BLaER1 (cell line): Measurements from ENCODE around the gene ABCA10.
"Not testable (repeated sequence)": the region's sequence is repeated elsewhere in the genome, so short reads cannot be mapped to it uniquely, and the experiment has no call there.

ENCODE experiments used
- H3K27ac ChIP-seq: shearing (Covaris generic); formaldehyde crosslinking; 2 replicates; pipeline ENCODE4 v1.8.1; 2022
- H3K27me3 ChIP-seq: shearing (Covaris generic); formaldehyde crosslinking; 2 replicates; pipeline ENCODE4 v1.8.1; 2022
- H3K36me3 ChIP-seq: shearing (Covaris generic); formaldehyde crosslinking; 2 replicates; pipeline ENCODE4 v1.8.1; 2022
- H3K4me1 ChIP-seq: shearing (Covaris generic); formaldehyde crosslinking; 2 replicates; pipeline ENCODE4 v1.8.1; 2022
- H3K4me2 ChIP-seq: shearing (Covaris generic); formaldehyde crosslinking; 2 replicates; pipeline ENCODE4 v1.8.1; 2022
- H3K4me3 ChIP-seq: shearing (Covaris generic); formaldehyde crosslinking; 2 replicates; pipeline ENCODE4 v1.8.1; 2022
- H3K9ac ChIP-seq: shearing (Covaris generic); formaldehyde crosslinking; 2 replicates; pipeline ENCODE4 v1.8.1; 2022
- H3K9me3 ChIP-seq: shearing (Covaris generic); formaldehyde crosslinking; 2 replicates; pipeline ENCODE4 v1.8.1; 2022
- H4K20me1 ChIP-seq: shearing (Covaris generic); formaldehyde crosslinking; 2 replicates; pipeline ENCODE4 v1.8.1; 2022
- Cebpa-rat ChIP-seq: shearing (Covaris generic); IDR thresholded peaks from 2 replicates; pipeline ENCODE4 v1.8.1; 2022

The ABCA10 gene

GRCh38 chr17:69192754-69193153 is 35.9 kb downstream of the ABCA10 start:
- Histone ChIP-seq H4K20me1 (no peaks in the 10 kb centered on the region), H3K27me3 (no peaks in the 10 kb centered on the region), H3K4me3 (no peak overlapping the region), H3K4me2 (no peak overlapping the region), H3K9ac (no peak overlapping the region), H3K9me3 (peaks cover 10% of the 10 kb centered on the region), H3K27ac (no peak overlapping the region), H3K4me1 (no peaks in the 10 kb centered on the region), H3K36me3 (no peaks in the 10 kb centered on the region)
- no peak for TF ChIP-seq Cebpa-rat

GRCh38 chr17:69188796-69189195 is 39.8 kb downstream of the ABCA10 start:
- Histone ChIP-seq H3K9me3 (no peaks in the 10 kb centered on the region), H3K9ac (no peak overlapping the region), H3K4me3 (no peak overlapping the region), H3K27ac (no peak overlapping the region), H3K4me1 (peaks cover 4% of the 10 kb centered on the region), H3K4me2 (no peak overlapping the region), H4K20me1 (no peaks in the 10 kb centered on the region), H3K27me3 (no peaks in the 10 kb centered on the region), H3K36me3 (no peaks in the 10 kb centered on the region)
- TF ChIP-seq Cebpa-rat, result no peak

- Histone ChIP-seq H3K4me3 (no peak overlapping the region), H3K27me3 (no peaks in the 10 kb centered on the region), H3K4me1 (peaks cover 11% of the 10 kb centered on the region), H3K36me3 (no peaks in the 10 kb centered on the region), H4K20me1 (no peaks in the 10 kb centered on the region), H3K4me2 (no peak overlapping the region), H3K9me3 (no peaks in the 10 kb centered on the region), H3K27ac (no peak overlapping the region), H3K9ac (no peak overlapping the region)
- TF ChIP-seq Cebpa-rat, result no peak
Observed at GRCh38 chr17:69188064-69188463, 40.6 kb downstream of the ABCA10 start.

DNA sequence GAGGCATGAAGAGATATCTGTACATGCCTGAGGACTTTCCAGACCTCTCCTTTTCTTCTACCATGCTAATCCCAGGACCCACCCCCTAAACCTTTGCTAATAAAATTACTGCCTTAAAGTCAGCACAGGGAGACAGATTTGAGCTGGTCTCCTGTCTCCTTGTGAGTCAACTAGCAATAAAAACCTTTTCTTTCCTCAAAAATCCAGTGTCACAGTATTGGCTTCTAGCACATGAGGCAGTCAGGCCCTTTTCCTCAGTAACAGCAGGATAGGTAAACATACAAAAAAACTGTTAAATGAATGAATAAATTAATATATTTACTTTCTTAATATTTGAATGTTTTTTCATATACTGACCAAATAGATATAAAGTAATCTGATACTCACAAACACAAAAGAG is 41.3 kb downstream of the ABCA10 start:
- Histone ChIP-seq H3K9me3 (no peaks in the 10 kb centered on the region), H4K20me1 (no peaks in the 10 kb centered on the region), H3K27ac (no peak overlapping the region), H3K27me3 (no peaks in the 10 kb centered on the region), H3K4me2 (no peak overlapping the region), H3K9ac (no peak overlapping the region), H3K4me1 (peaks cover 11% of the 10 kb centered on the region), H3K4me3 (no peak overlapping the region), H3K36me3 (no peaks in the 10 kb centered on the region)
- TF ChIP-seq Cebpa-rat, result no peak

DNA sequence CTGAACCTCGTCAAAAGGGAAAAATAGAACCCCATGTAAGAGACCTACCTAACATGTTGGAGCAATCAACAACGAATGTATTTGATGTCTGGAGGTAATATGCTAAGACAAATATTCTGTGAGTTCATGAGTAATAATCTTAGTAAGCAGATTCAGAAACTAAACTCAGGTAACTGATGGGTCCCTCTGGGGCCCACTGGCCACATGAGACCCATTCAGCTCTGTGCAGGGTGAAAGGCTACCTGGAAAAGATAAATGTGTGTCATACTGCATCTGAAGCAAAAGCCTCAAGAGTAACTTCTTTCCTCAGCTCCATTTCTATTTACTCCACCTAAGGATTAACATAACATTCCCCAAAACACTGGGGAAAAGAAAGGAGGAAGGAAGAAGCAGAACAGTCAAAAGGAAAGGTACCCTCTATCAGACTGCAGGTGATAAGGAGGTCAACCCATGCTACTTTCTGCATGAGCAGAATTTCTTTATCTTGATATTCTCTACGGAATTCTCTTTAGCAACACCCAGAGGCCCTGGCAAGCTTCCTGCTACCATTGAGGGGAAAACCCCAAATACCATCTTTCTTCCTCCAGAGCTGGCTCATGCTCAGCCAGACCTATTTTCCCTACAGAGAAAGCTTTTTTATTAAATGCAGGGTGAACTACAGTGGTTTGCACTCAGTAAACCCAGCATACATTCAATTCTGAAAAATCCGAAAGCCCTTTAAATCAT is 49.2 kb downstream of the ABCA10 start:
- H3K9ac ChIP-seq, result no peak overlapping the region
- H3K4me3 ChIP-seq, result no peak overlapping the region
- H4K20me1 ChIP-seq, result no peaks in the 10 kb centered on the region
- no peaks in the 10 kb centered on the region for H3K27me3 ChIP-seq
- H3K4me2 ChIP-seq, result peak overlapping the region; percentile 51
- H3K9me3 ChIP-seq, result no peaks in the 10 kb centered on the region
- peaks cover 28% of the 10 kb centered on the region for H3K4me1 ChIP-seq
- TF ChIP-seq Cebpa-rat, result no peak
- H3K27ac ChIP-seq, result no peak overlapping the region
- no peaks in the 10 kb centered on the region for H3K36me3 ChIP-seq

GRCh38 chr17:69176457-69176795 is 52.2 kb downstream of the ABCA10 start:
- Histone ChIP-seq H3K4me3 (no peak overlapping the region), H4K20me1 (no peaks in the 10 kb centered on the region), H3K4me1 (peaks cover 17% of the 10 kb centered on the region), H3K27ac (no peak overlapping the region), H3K9me3 (no peaks in the 10 kb centered on the region), H3K9ac (no peak overlapping the region), H3K27me3 (no peaks in the 10 kb centered on the region), H3K36me3 (no peaks in the 10 kb centered on the region), H3K4me2 (no peak overlapping the region)
- no peak for TF ChIP-seq Cebpa-rat

GRCh38 chr17:69175625-69176456 is 52.8 kb downstream of the ABCA10 start:
- TF ChIP-seq Cebpa-rat, result no peak
- no peaks in the 10 kb centered on the region for H3K27me3 ChIP-seq
- H3K27ac ChIP-seq, result no peak overlapping the region
- no peaks in the 10 kb centered on the region for H3K36me3 ChIP-seq
- no peak overlapping the region for H3K4me3 ChIP-seq
- H3K9ac ChIP-seq, result no peak overlapping the region
- no peaks in the 10 kb centered on the region for H3K9me3 ChIP-seq
- H3K4me2 ChIP-seq, result no peak overlapping the region
- H3K4me1 ChIP-seq, result peaks cover 17% of the 10 kb centered on the region
- H4K20me1 ChIP-seq, result no peaks in the 10 kb centered on the region

DNA sequence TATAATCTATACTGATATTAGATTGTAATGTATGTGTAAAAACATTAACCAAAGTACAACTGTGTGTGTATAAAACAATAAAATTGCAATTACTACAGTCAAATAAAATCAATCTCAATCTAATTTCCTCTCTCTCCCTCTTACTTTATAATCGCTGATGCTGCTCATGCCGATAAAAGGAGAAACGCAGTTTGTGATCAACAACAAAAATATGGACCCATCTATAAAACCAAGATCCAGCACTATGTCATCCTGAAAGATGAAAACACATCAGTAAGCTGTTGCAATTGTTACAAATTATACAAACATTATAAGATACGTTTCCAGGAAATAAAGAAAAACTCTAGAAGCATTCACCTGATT is 53.4 kb downstream of the ABCA10 start:
- no peaks in the 10 kb centered on the region for H4K20me1 ChIP-seq
- H3K36me3 ChIP-seq, result no peaks in the 10 kb centered on the region
- H3K9ac ChIP-seq, result no peak overlapping the region
- no peak overlapping the region for H3K27ac ChIP-seq
- H3K9me3 ChIP-seq, result no peaks in the 10 kb centered on the region
- H3K4me1 ChIP-seq, result peaks cover 22% of the 10 kb centered on the region
- H3K27me3 ChIP-seq, result no peaks in the 10 kb centered on the region
- no peak overlapping the region for H3K4me2 ChIP-seq
- no peak overlapping the region for H3K4me3 ChIP-seq
- TF ChIP-seq Cebpa-rat, result no peak

DNA sequence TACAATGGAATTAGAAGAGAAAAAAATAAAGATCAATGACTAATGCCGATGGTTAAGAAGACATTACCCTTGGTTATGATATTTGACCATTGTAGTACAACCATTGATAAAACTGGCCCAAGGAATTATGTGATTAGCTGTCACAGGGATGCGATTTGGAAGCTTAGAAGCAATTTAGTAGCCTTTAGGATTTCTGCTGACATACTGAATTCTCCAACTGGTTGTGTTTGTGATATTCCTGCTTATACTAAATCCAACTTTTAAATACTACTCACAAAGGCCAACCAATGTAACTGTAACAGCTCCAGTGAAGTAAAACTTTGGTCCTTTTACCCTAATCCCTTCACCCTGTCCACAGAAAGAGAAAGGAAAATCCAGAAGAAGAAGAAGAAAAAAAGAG is 55.5 kb downstream of the ABCA10 start:
- Histone ChIP-seq H3K4me2 (no peak overlapping the region), H3K4me1 (peaks cover 10% of the 10 kb centered on the region; the same call in 1 of the 2 replicates), H3K27me3 (no peaks in the 10 kb centered on the region), H3K27ac (no peak overlapping the region), H3K4me3 (no peak overlapping the region), H3K9ac (no peak overlapping the region), H4K20me1 (no peaks in the 10 kb centered on the region), H3K36me3 (no peaks in the 10 kb centered on the region), H3K9me3 (no peaks in the 10 kb centered on the region)
- TF ChIP-seq Cebpa-rat, result no peak

GRCh38 chr17:69170377-69170776 is 58.2 kb downstream of the ABCA10 start:
- Histone ChIP-seq H3K27me3 (no peaks in the 10 kb centered on the region), H3K4me3 (no peak overlapping the region), H3K9ac (no peak overlapping the region), H3K27ac (no peak overlapping the region), H3K4me1 (peaks cover 10% of the 10 kb centered on the region; the same call in 1 of the 2 replicates), H4K20me1 (no peaks in the 10 kb centered on the region), H3K4me2 (peak overlapping the region; percentile 22), H3K9me3 (no peaks in the 10 kb centered on the region), H3K36me3 (no peaks in the 10 kb centered on the region)
- no peak for TF ChIP-seq Cebpa-rat

- H3K4me2 ChIP-seq, H3K27ac ChIP-seq, H3K36me3 ChIP-seq, H3K9ac ChIP-seq, H4K20me1 ChIP-seq, H3K27me3 ChIP-seq, H3K9me3 ChIP-seq, H3K4me3 ChIP-seq: not testable (repeated sequence)
- H3K4me1 ChIP-seq, result peaks cover 10% of the 10 kb centered on the region; the same call in 1 of the 2 replicates
Observed at GRCh38 chr17:69168642-69169041, 60.0 kb downstream of the ABCA10 start.
